GM10266 (cell line): ENCODE data around the gene RASSF10.
"Not testable (repeated sequence)": the region's sequence is repeated elsewhere in the genome, so short reads cannot be mapped to it uniquely, and the experiment has no call there.

Experiments used
- DNase-seq: peaks from one replicate; pipeline ENCODE4 v3.0.0; 2012; ENCODE audit errors: extremely low spot score
- TF ChIP-seq, protein P1 (sequence below): IDR thresholded peaks from 2 replicates; pipeline ENCODE4 v1.5.1; 2012; ENCODE audit warnings: mild to moderate bottlenecking, low read depth; ENCODE audit not compliant: control insufficient read depth, insufficient read depth; ENCODE audit errors: missing control alignments

RASSF10 gene

DNA sequence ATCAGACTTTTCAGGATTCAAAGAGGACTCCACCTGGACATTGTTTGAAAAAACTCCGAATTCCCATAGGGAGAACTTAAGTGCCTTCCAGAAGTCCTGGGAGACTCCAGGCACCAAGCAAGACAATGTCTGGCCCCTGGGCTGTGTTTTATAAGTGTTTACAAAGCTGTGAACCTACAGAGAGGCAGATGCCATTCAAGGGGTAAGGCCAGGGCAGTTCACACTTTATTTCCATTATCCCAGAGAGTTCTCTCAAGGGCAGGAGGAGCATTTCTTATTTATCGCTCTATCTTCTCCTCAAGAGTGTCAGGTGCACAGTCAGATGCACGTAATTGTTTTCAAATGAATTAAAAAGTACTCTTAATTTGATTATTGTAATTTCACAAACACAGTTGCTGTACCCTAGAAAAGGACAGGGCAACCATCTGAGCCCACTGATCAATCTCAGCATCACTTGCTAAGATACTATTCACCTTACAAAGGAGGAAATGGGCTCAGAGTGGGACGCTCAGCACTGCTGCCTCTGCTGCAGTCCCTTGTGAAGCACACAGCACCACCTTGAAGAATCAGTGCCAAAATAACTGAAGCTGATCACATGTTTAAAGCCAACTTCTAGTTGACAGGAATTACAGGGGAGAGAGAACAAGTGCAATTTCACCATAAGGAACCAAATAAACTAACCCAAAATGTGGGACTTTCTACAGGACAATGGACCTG lies 35.0 kb downstream of the RASSF10 start:
- no peak for DNase-seq

DNA sequence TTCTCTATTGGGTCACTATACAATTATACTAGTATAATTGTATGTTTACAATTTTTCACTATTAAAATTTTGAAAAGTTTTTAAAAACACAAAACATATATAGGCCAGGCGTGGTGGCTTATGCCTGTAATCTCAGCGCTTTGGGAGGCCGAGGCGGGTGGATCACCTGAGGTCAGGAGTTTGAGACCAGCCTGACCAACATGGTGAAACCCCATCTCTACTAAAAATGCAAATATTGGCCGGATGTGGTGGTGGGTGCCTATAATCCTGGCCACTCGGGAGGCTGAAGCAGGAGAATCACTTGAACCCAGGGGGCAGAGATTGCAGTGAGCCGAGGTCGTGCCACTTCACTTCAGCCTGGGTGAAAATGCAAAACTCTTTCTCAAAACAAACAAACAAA lies 36.0 kb downstream of the RASSF10 start:
- not testable (repeated sequence) for DNase-seq

More for the DNA sequence above, 35.0 kb downstream of the RASSF10 start:
- TF ChIP-seq, protein P1, sequence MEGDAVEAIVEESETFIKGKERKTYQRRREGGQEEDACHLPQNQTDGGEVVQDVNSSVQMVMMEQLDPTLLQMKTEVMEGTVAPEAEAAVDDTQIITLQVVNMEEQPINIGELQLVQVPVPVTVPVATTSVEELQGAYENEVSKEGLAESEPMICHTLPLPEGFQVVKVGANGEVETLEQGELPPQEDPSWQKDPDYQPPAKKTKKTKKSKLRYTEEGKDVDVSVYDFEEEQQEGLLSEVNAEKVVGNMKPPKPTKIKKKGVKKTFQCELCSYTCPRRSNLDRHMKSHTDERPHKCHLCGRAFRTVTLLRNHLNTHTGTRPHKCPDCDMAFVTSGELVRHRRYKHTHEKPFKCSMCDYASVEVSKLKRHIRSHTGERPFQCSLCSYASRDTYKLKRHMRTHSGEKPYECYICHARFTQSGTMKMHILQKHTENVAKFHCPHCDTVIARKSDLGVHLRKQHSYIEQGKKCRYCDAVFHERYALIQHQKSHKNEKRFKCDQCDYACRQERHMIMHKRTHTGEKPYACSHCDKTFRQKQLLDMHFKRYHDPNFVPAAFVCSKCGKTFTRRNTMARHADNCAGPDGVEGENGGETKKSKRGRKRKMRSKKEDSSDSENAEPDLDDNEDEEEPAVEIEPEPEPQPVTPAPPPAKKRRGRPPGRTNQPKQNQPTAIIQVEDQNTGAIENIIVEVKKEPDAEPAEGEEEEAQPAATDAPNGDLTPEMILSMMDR, result no peak

DNA sequence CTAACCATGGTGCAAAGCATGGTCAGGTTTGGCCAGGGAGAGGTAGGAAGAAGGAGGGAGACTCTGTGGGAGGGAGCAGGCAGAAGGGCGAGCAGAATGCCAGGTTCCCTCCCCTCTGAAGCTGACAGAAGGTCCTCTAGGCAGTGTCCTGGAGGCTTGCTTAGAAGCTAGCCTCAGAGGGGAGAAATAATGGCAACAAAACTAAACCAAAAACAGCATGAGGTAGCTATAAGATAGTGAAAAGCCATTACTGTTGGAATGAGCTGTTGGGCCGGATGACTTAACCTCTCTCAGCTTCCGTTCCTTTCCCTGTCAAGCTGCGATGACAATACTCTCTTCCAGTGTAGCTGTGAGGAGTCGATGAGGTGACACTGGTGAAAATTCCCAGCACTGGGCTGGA lies 36.6 kb downstream of the RASSF10 start:
- DNase-seq, result no peak
- TF ChIP-seq, protein P1, result no peak

DNA sequence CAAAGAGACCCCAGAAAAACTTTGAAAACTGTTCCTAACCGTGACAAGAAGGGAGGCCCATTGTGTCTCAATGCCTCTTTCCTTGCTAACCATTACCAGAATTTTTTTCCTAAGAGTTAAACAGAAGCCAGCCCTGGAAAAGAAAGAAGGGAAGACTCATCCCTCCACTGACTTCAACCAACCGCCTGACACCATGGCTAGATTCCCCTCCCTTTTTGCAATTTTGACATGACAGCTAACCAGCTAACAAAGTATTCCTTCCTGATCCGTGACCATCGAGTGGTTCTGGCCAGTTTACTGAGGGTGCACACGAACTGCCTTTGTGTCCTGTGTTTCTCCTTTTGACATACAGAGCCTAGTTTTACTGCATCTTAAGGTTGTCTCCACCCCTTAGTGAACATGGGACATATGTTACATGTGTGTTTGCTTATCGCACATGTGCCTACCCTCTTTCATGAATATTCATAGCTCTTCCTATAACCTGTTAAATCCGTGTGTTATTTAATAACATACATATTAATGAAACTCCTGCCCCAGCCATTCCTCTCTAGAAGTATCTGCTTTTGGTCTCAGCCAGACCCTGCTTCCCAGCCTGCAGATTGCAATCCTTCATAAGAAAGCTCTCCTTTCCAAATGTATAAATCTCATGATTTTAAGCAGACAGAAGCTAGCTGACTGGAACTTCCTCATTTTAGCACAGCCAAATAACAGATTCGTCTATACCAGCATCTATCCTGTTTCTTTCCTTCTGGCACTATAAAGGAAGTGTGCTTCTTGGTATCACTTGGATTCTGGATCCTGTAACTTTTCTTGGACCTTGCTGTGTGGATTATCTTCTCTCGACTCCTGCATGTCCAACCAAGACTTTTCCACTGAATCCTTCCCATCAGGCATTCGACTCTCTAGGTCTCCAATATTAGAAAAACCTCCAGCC lies 37.8 kb downstream of the RASSF10 start:
- TF ChIP-seq, protein P1, result no peak
- no peak for DNase-seq

DNA sequence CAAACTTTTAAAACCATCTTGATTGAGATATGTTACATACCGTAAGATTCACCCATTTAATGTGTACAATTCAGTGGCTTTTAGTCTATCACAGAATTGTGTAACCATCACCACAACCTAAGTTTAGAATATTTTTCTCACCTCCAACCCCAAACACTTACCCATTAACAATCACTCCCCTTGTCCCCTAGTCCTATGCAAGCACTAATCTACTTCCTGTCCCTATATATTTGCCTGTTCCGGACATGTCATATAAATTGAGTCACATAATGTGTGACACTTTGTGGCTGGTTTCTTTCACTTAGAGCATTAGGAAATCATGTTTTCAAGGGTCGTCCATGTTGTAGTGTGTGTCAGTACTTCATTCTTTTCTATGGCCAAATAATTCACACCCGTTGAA lies 38.8 kb downstream of the RASSF10 start:
- no peak for DNase-seq
- TF ChIP-seq, protein P1, result no peak

DNA sequence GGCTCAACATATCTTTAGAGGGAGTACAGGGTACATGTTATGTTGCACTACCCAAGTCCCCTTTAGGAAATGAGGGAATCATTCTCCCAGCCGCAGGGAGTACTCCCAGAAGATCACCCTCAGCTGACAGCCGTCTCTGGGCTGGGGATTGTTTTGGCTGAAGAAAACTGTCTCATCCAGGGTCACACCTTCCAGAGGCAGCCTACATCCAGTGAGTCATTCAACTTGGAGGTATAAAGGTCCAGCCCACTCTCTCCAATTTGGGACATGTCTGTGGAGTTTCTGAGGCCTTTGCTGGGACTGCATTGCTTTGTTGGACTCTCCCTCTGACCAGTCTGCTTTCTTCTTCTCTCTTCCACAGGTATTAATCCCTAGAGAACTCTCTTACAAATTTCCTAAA lies 42.1 kb downstream of the RASSF10 start:
- DNase-seq, result no peak
- TF ChIP-seq, protein P1, result no peak

DNA sequence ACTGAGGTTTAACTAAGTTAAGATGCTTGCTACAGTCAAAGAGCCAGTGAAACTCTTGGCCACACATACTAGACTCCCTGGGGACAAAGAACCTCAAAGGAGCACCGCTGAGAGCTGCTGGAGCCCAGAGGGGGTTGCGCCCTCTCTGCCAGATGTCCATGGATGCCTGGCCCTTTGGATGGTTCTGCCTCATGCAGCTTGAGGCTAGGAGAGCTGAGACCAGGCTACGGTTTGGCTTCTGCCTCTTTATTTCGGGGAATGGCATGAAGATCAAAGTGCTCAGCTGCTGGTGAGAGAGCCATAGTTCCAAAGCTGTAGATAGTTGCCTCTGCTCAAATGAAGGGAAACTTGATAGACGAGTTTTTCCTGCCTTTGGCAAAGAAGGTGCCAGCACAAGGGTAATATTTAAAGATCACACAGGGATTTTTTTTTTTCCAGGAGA lies 43.0 kb downstream of the RASSF10 start:
- TF ChIP-seq, protein P1, result no peak
- DNase-seq, result no peak
